B cell (primary cell): ENCODE data around the gene CDAN1. TPM values are rescaled to one million over a fixed set of nuclear protein-coding genes. Genes with fewer than 3 reads are reported as not detected.

ENCODE experiments used
- ATAC-seq: fragments of 200-7000 bp; cut with Tn5 transposase; one replicate; pipeline ENCODE4 v1.10.0; 2021; ENCODE audit warnings: low read depth, mild to moderate bottlenecking, moderate number of reproducible peaks, moderate library complexity
- CTCF ChIA-PET: fragments of 350-600 bp; sonication (Branson Sonifier 250); formaldehyde crosslinking; loops from one replicate; lab custom pipeline; 2021; ENCODE audit warnings: antibody characterized with exemption, inconsistent platforms; lab: Charles Lee
- POLR2A ChIA-PET: fragments of 350-600 bp; sonication (Branson Sonifier 250); formaldehyde crosslinking; loops from one replicate; lab custom pipeline; 2021; ENCODE audit warnings: antibody characterized with exemption; lab: Charles Lee
- DNase-seq: peaks from one replicate; pipeline ENCODE4 v3.0.0; 2013
- H2AFZ ChIP-seq: 2 replicates; pipeline ENCODE4 v1.6.1; 2012; ENCODE audit warnings: mild to moderate bottlenecking, low read depth, low read length; ENCODE audit not compliant: insufficient read depth, poor library complexity, severe bottlenecking
- H3K27ac ChIP-seq, 2 donors: 1 replicate in 1 of 2; 2 replicates in 1 of 2; pipeline ENCODE4 v1.5.1; 2012 to 2013; ENCODE audit warnings: low read length in 2 of 2, mild to moderate bottlenecking in 2 of 2, moderate library complexity in 1 of 2
- H3K27me3 ChIP-seq, 4 experiments: fragments of 200-600 bp in 1 of 4; sonication (generic) in 1 of 4; replicated peaks in 1 of 4; 1 replicate in 2 of 4; 2 replicates in 2 of 4; pipeline versions ENCODE4 v1.6.1 to v1.7.0; 2013 to 2016; ENCODE audit warnings: low read length in 3 of 4, mild to moderate bottlenecking in 2 of 4, mixed read lengths in 1 of 4, moderate library complexity in 1 of 4; ENCODE audit not compliant: insufficient read depth in 4 of 4, control insufficient read depth in 3 of 4; ENCODE audit errors: control extremely low read depth in 1 of 4
- H3K36me3 ChIP-seq, 2 experiments: replicated peaks in 1 of 2; 1 replicate in 1 of 2; 2 replicates in 1 of 2; pipeline versions ENCODE4 v1.6.1 to v1.7.1; 2013; ENCODE audit warnings: low read length in 1 of 2; ENCODE audit not compliant: insufficient read depth in 2 of 2, control insufficient read depth in 1 of 2; ENCODE audit errors: control extremely low read depth in 1 of 2, extremely low read depth in 1 of 2
- H3K4me1 ChIP-seq, 2 donors: fragments of 200-600 bp in 1 of 2; sonication (generic) in 1 of 2; 1 replicate in 1 of 2; 2 replicates in 1 of 2; pipeline versions ENCODE4 v1.5.1 to v1.6.1; 2013 to 2017; ENCODE audit warnings: low read length in 2 of 2; ENCODE audit not compliant: control insufficient read depth in 2 of 2, insufficient read depth in 2 of 2
- H3K4me2 ChIP-seq: replicated peaks from 2 replicates; pipeline ENCODE3; 2012; ENCODE audit warnings: mild to moderate bottlenecking, low read depth, low read length; ENCODE audit not compliant: poor library complexity, severe bottlenecking
- H3K4me3 ChIP-seq, 5 experiments: fragments of 200-600 bp in 1 of 5; sonication (generic) in 1 of 5; 1 replicate in 3 of 5; 2 replicates in 2 of 5; pipeline versions ENCODE4 v1.5.1 to v1.7.0; 2011 to 2016; ENCODE audit warnings: low read length in 4 of 5, mild to moderate bottlenecking in 4 of 5, low read depth in 2 of 5, control low read depth in 1 of 5, moderate library complexity in 1 of 5; ENCODE audit not compliant: insufficient read depth in 1 of 5; ENCODE audit errors: control extremely low read depth in 1 of 5, extremely low read depth in 1 of 5
- H3K79me2 ChIP-seq: fragments of 200-600 bp; sonication (generic); one replicate; pipeline ENCODE4 v1.6.0; 2016; ENCODE audit warnings: low read length; ENCODE audit not compliant: control insufficient read depth, insufficient read depth
- H3K9ac ChIP-seq: fragments of 200-600 bp; sonication (generic); 2 replicates; pipeline ENCODE4 v1.6.1; 2017; ENCODE audit warnings: mild to moderate bottlenecking, low read length, moderate library complexity
- H3K9me3 ChIP-seq, 3 donors: one replicate each; pipeline versions ENCODE4 v1.6.1 to v1.7.1; 2013; ENCODE audit warnings: low read length in 2 of 3; ENCODE audit not compliant: control insufficient read depth in 2 of 3, insufficient read depth in 1 of 3; ENCODE audit errors: control extremely low read depth in 1 of 3
- H4K20me1 ChIP-seq: 2 replicates; pipeline ENCODE4 v1.6.0; 2012; ENCODE audit warnings: mild to moderate bottlenecking, low read length; ENCODE audit not compliant: insufficient read depth, control insufficient read depth, poor library complexity, severe bottlenecking
- H3K27ac Mint-ChIP-seq: one replicate; pipeline ENCODE4 v1.8.0; 2021; ENCODE audit warnings: mixed read lengths
- H3K27me3 Mint-ChIP-seq: one replicate; pipeline ENCODE4 v1.8.0; 2021; ENCODE audit warnings: mixed read lengths
- H3K4me1 Mint-ChIP-seq: one replicate; pipeline ENCODE4 v1.8.0; 2021; ENCODE audit warnings: mixed read lengths
- H3K4me3 Mint-ChIP-seq: one replicate; pipeline ENCODE4 v1.8.0; 2021; ENCODE audit warnings: mixed read lengths
- H3K9me3 Mint-ChIP-seq: one replicate; pipeline ENCODE4 v1.8.0; 2022; ENCODE audit warnings: mixed read lengths; ENCODE audit not compliant: insufficient read depth
- CTCF ChIP-seq: fragments of 200-600 bp; IDR thresholded peaks from one replicate; pipeline ENCODE4 v1.8.0; 2022; ENCODE audit warnings: antibody characterized with exemption, mild to moderate bottlenecking
- EZH2 ChIP-seq: IDR thresholded peaks from 2 replicates; pipeline ENCODE4 v1.6.1; 2012; ENCODE audit warnings: borderline replicate concordance, low read depth, mild to moderate bottlenecking, moderate library complexity, low read length; ENCODE audit not compliant: insufficient read depth, poor library complexity, severe bottlenecking
- WGBS: methylation state at CpG from one replicate; pipeline ENCODE4 v1.1.5; 2013; ENCODE audit warnings: missing lambda C conversion rate; ENCODE audit not compliant: insufficient coverage; 5-methylcytosine and 5-hydroxymethylcytosine counted together
- intact Hi-C: fragments of 100-400 bp; cut with micrococcal nuclease; formaldehyde crosslinking; loops from one replicate; pipeline ENCODE4 v1.10.0; 2022
- polyA plus RNA-seq: library from polyadenylated mRNA; depleted of rRNA; stranded (reverse); fragments of >200 nt; gene quantifications from 2 replicates; pipeline ENCODE4 v1.2.3, GENCODE V29; 2012
- total RNA-seq, 2 donors: library from RNA; stranded (reverse); fragments of 120-200 nt in 1 of 2; gene quantifications; 1 replicate in 1 of 2; 2 replicates in 1 of 2; pipeline versions ENCODE4 v1.2.3 to v1.2.4, GENCODE V29; 2013 to 2022

The CDAN1 gene
- total and polyA plus RNA-seq, 2 donors (not counting 1 experiment from before 2014, with no cell fraction given): 11.7 to 31.8 TPM

GRCh38 chr15:42679285-42680141 is 57.4 kb downstream of the CDAN1 start:
- no peaks in the 10 kb centered on the region for H3K9me3 ChIP-seq
- WGBS: 100% methylated on average over 2 of the region's 7 CpGs
- Mint-ChIP-seq H3K27me3 (no peaks in the 10 kb centered on the region), H3K4me1 (no peaks in the 10 kb centered on the region), H3K4me3 (no peak overlapping the region), H3K27ac (no peak overlapping the region), H3K9me3 (no peaks in the 10 kb centered on the region)
- ATAC-seq: no peak
- no peak overlapping the region for H3K9ac ChIP-seq
- H3K4me3 ChIP-seq: no peak overlapping the region
- no peaks in the 10 kb centered on the region for H3K79me2 ChIP-seq
- no peak for TF ChIP-seq CTCF
- TF ChIP-seq EZH2: no peak
- no peak overlapping the region for H3K27ac ChIP-seq
- no peaks in the 10 kb centered on the region for H3K4me1 ChIP-seq
- ChIA-PET POLR2A (no interaction called here), CTCF (interaction anchor here (1.5 kb wide), 1 partner anchor 247 kb away, joined by 3 read pairs; no protein-coding TSS in a partner anchor)
- H2AFZ ChIP-seq: no peak overlapping the region
- DNase-seq: no peak
- H3K4me2 ChIP-seq: no peak overlapping the region
- H3K27me3 ChIP-seq: no peaks in the 10 kb centered on the region
- intact Hi-C loops: no loop called here
- no peaks in the 10 kb centered on the region for H4K20me1 ChIP-seq
- H3K36me3 ChIP-seq: peaks cover 0 to 22% of the 10 kb centered on the region in 2 experiments

DNA sequence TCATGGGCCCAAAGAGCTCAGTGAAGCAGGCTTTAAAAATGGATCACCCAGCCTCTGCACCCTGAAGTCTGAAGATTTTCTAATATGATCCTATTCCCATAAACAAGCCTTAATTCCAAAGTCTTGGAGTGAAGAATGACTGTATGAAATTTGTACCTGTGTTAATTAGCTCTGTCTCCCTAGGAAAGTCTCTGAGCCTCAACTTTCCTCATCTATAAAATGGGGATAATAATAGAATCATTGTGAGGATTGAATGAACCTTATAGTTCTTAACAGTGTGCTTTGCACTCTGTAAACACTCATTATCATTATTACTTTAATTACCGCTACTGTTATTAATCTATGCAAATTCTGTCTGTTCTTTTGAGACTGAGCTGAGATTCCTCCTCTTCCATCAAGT is 61.9 kb downstream of the CDAN1 start:
- Histone ChIP-seq H3K9ac (no peak overlapping the region), H3K27me3 (no peaks in the 10 kb centered on the region), H3K36me3 (peaks cover 0 to 14% of the 10 kb centered on the region in 2 experiments), H3K79me2 (no peaks in the 10 kb centered on the region), H3K27ac (no peak overlapping the region), H2AFZ (no peak overlapping the region), H3K4me3 (no peak overlapping the region), H4K20me1 (no peaks in the 10 kb centered on the region), H3K9me3 (no peaks in the 10 kb centered on the region), H3K4me1 (no peaks in the 10 kb centered on the region), H3K4me2 (no peak overlapping the region)
- no peaks in the 10 kb centered on the region for H3K9me3 Mint-ChIP-seq
- TF ChIP-seq CTCF (no peak), EZH2 (no peak)
- H3K27ac Mint-ChIP-seq: no peak overlapping the region
- ChIA-PET POLR2A (no interaction called here), CTCF (interaction anchor here (1.4 kb wide), 1 partner anchor 31 kb away, joined by 3 read pairs; no protein-coding TSS in a partner anchor)
- WGBS: no CpG with 5 or more reads among the region's 1 CpG
- intact Hi-C loops: no loop called here
- H3K4me3 Mint-ChIP-seq: no peak overlapping the region
- H3K4me1 Mint-ChIP-seq: no peaks in the 10 kb centered on the region
- no peak for DNase-seq
- no peak for ATAC-seq
- H3K27me3 Mint-ChIP-seq: no peaks in the 10 kb centered on the region
